ENCODE data around the gene ATAD2B. TPM values are rescaled to one million over a fixed set of nuclear protein-coding genes. Genes with fewer than 3 reads are reported as not detected.

Gene ATAD2B
- total and polyA plus RNA-seq, 8 donors: 4.1 to 15.6 (median 9.3) TPM

DNA sequence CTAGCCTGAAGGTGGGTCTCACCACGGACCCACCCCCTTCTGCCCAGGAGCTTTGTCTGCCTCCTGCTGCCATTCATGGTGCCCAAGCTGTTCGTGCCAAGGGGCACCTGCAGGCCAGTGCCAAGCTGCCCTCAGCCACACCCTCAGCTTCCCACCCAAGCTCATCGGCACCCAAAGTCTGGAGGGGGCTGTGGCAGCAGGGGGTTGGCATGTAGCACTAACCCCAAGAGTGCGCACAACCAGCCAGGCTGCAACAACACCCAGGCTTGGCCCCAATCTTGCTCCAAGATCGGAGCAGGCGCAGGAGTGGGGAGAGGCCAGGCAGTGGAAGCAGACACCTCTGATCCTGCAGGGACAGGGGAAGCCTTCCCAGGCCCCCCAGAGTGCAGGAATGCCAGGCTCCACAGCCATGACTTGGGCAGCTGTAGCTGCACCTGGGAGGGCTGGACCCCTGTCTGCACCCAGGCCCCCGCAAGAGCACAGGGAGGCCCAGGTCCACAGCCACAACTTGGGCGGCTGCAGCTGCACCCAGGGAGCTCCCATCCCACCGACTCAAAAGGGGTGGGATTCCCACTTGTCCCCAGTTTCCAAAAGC, 89.9 kb downstream of the ATAD2B start:
- ATAC-seq: no peak
- H3K36me3 ChIP-seq: no peaks in the 10 kb centered on the region
- DNase-seq: no peak
- no peaks in the 10 kb centered on the region for H3K4me1 ChIP-seq
- intact Hi-C loops (cut with DNase I): no loop called here
- no peaks in the 10 kb centered on the region for H3K9me3 ChIP-seq
- H3K27ac ChIP-seq: no peak overlapping the region
- H3K27me3 ChIP-seq: no peaks in the 10 kb centered on the region
- 93 to 95% methylated on average over 9 of the region's 9 CpGs for WGBS, 2 donors
- TF ChIP-seq, protein P1, sequence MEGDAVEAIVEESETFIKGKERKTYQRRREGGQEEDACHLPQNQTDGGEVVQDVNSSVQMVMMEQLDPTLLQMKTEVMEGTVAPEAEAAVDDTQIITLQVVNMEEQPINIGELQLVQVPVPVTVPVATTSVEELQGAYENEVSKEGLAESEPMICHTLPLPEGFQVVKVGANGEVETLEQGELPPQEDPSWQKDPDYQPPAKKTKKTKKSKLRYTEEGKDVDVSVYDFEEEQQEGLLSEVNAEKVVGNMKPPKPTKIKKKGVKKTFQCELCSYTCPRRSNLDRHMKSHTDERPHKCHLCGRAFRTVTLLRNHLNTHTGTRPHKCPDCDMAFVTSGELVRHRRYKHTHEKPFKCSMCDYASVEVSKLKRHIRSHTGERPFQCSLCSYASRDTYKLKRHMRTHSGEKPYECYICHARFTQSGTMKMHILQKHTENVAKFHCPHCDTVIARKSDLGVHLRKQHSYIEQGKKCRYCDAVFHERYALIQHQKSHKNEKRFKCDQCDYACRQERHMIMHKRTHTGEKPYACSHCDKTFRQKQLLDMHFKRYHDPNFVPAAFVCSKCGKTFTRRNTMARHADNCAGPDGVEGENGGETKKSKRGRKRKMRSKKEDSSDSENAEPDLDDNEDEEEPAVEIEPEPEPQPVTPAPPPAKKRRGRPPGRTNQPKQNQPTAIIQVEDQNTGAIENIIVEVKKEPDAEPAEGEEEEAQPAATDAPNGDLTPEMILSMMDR (IDR thresholded peaks at IDR 0.05): no peak
- H3K4me3 ChIP-seq: no peak overlapping the region
- FAIRE-seq: no peak

DNA sequence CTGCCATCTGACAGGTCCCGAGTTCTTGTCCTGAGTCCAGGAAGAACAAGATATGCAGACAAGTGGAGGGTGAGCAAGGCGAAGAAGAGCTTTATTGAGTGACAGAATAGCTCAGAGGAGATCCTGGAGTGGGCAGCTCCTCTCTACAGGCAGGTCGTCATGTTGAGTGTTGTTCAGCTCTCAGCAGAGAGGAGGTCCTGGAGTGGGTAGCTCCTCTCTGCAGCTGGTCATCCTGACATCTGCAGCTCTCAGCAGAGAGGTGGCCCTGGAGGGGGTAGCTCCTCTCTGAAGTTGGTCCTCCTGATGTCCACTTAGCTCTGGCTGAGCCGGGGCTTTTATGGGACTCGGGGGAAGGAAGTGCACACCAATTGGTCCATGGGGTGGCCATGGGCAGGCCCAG, 90.4 kb downstream of the ATAD2B start:
- 95 to 96% methylated on average over 5 of the region's 5 CpGs for WGBS, 2 donors
- no peak overlapping the region for H3K4me3 ChIP-seq
- intact Hi-C loops (cut with DNase I): no loop called here
- H3K9me3 ChIP-seq: no peaks in the 10 kb centered on the region
- ATAC-seq: no peak
- H3K4me1 ChIP-seq: no peaks in the 10 kb centered on the region
- H3K36me3 ChIP-seq: no peaks in the 10 kb centered on the region
- no peak for FAIRE-seq
- DNase-seq: no peak
- H3K27ac ChIP-seq: no peak overlapping the region
- H3K27me3 ChIP-seq: no peaks in the 10 kb centered on the region
- TF ChIP-seq, protein P1 (IDR thresholded peaks at IDR 0.05): no peak

DNA sequence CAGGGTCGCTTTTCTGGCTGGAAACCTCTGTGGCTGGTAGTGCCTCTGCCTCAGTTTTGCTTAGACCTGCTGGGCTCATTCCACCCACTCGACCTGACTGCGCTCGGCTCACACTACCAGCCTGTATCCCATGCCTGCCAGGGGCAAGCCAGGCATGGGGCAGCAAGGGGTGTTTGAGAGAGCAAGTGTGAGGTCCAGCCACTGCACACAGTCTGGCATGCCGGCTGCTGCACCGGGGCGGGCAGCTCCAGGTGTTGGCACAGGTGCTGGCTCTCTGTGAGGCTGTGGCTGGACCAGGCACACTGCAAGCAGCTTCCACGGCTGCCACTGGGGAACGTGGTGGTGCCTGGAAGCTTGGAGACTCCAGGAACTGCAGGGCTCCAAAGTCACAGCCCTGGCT, 90.9 kb downstream of the ATAD2B start:
- Histone ChIP-seq H3K9me3 (no peaks in the 10 kb centered on the region), H3K27ac (no peak overlapping the region), H3K4me1 (no peaks in the 10 kb centered on the region), H3K36me3 (no peaks in the 10 kb centered on the region), H3K4me3 (no peak overlapping the region), H3K27me3 (no peaks in the 10 kb centered on the region)
- TF ChIP-seq, protein P1 (IDR thresholded peaks at IDR 0.05): no peak
- DNase-seq (peak in 1 of 6 donors; percentile 51), ATAC-seq (no peak), FAIRE-seq (no peak)
- 93 to 95% methylated on average over 9 of the region's 9 CpGs for WGBS, 2 donors
- intact Hi-C loops (cut with DNase I): no loop called here

- no peak overlapping the region for H3K4me3 ChIP-seq
- H3K27me3 ChIP-seq: no peaks in the 10 kb centered on the region
- ATAC-seq (no peak), FAIRE-seq (no peak), DNase-seq (no peak)
- WGBS, 2 donors: 94 to 95% methylated on average over 5 of the region's 5 CpGs
- TF ChIP-seq, protein P1 (IDR thresholded peaks at IDR 0.05): no peak
- H3K4me1 ChIP-seq: no peaks in the 10 kb centered on the region
- intact Hi-C loops (cut with DNase I): no loop called here
- no peak overlapping the region for H3K27ac ChIP-seq
- H3K36me3 ChIP-seq: no peaks in the 10 kb centered on the region
- H3K9me3 ChIP-seq: no peaks in the 10 kb centered on the region
These were observed 91.5 kb downstream of the ATAD2B start for GRCh38 chr2:23835423-23835822.

DNA sequence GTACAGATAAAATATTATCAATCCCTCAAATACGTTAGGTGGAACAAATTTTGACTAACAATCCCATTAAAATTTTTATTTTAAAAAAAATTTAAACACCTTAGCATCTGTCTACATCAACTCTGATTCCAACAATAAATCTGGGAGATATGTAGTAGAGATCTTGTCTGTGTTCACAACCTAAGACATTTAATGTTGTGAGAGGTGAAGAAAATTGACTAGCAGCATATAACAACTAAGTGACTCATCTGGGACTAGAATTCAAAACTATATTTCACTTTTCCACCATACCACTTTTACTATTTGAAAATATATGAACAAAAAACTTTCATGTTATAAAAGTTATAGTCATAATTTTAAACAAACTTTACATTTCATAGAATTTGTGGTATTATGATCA, 97.9 kb downstream of the ATAD2B start:
- peaks cover 0 to 3% (median 0%) of the 10 kb centered on the region in 3 donors for H3K36me3 ChIP-seq
- ATAC-seq (no peak), FAIRE-seq (no peak), DNase-seq (no peak)
- TF ChIP-seq, protein P1 (IDR thresholded peaks at IDR 0.05): no peak
- intact Hi-C loops (cut with DNase I): no loop called here
- no peak overlapping the region for H3K4me3 ChIP-seq
- no peaks in the 10 kb centered on the region for H3K4me1 ChIP-seq
- H3K9me3 ChIP-seq: no peaks in the 10 kb centered on the region
- no peaks in the 10 kb centered on the region for H3K27me3 ChIP-seq
- H3K27ac ChIP-seq: no peak overlapping the region
- 85 to 96% methylated on average over 1 of the region's 1 CpG for WGBS, 2 donors
